Panc1 (cell line): ENCODE measurements around the gene CFHR4. TPM values are rescaled to one million over a fixed set of nuclear protein-coding genes. Genes with fewer than 3 reads are reported as not detected.

Experiments
- ATAC-seq: fragments of 200-7000 bp; cut with Tn5 transposase; 2 replicates; pipeline ENCODE4 v1.9.1; 2020; ENCODE audit warnings: mild to moderate bottlenecking, moderate library complexity
- BruUV-seq: library from RNA; stranded (reverse); fragments of 400-500 nt; replicated peaks from 2 replicates; lab custom pipeline; 2021; lab: Mats Ljungman, UMichigan
- CTCF ChIA-PET: fragments of 300-600 bp; sonication (Branson Sonifier 250); formaldehyde crosslinking; loops from one replicate; lab custom pipeline; 2022; ENCODE audit warnings: antibody characterized with exemption; lab: Charles Lee
- POLR2A ChIA-PET: fragments of 300-600 bp; sonication (Branson Sonifier 250); formaldehyde crosslinking; loops from one replicate; lab custom pipeline; 2022; ENCODE audit warnings: antibody characterized with exemption; lab: Charles Lee
- DNase-seq: peaks from one replicate; pipeline ENCODE4 v3.0.0-alpha.2; 2010; ENCODE audit warnings: low read depth, low spot score
- H3K27ac ChIP-seq: 2 replicates; pipeline ENCODE4 v1.5.1; 2011; ENCODE audit warnings: mild to moderate bottlenecking, low read length, inconsistent platforms
- H3K27me3 ChIP-seq: fragments of 200-500 bp; sonication (Bioruptor generic); 2 replicates; pipeline ENCODE4 v1.6.0; 2014; ENCODE audit warnings: low read length, inconsistent platforms; ENCODE audit not compliant: control insufficient read depth, insufficient read depth
- H3K36me3 ChIP-seq: fragments of 200-500 bp; sonication (Bioruptor generic); 2 replicates; pipeline ENCODE4 v1.5.1; 2014; ENCODE audit warnings: inconsistent platforms, mild to moderate bottlenecking, low read length, moderate library complexity; ENCODE audit not compliant: control insufficient read depth, insufficient read depth
- H3K4me1 ChIP-seq: 2 replicates; pipeline ENCODE4 v1.5.1; 2011; ENCODE audit warnings: inconsistent platforms, mild to moderate bottlenecking, low read length, moderate library complexity; ENCODE audit not compliant: control insufficient read depth, insufficient read depth
- H3K4me3 ChIP-seq, 2 experiments: 2 replicates each; pipeline ENCODE4 v1.5.1; 2011 to 2012; ENCODE audit warnings: low read depth in 2 of 2, low read length in 2 of 2, mild to moderate bottlenecking in 2 of 2, inconsistent platforms in 1 of 2, moderate library complexity in 1 of 2
- H3K9me3 ChIP-seq: fragments of 200-500 bp; sonication (Bioruptor generic); 2 replicates; pipeline ENCODE4 v1.5.1; 2014; ENCODE audit warnings: low read depth, mild to moderate bottlenecking, inconsistent platforms, low read length, moderate library complexity; ENCODE audit not compliant: control insufficient read depth, insufficient read depth
- CTCF ChIP-seq: fragments of 450-650 bp; IDR thresholded peaks from 2 replicates; pipeline ENCODE4 v1.5.1; 2017; ENCODE audit warnings: mild to moderate bottlenecking
- POLR2AphosphoS5 ChIP-seq: IDR thresholded peaks from 2 replicates; pipeline ENCODE4 v1.6.1; 2012; ENCODE audit warnings: mild to moderate bottlenecking, low read depth, low read length, moderate library complexity
- REST ChIP-seq, 2 experiments: IDR thresholded peaks; 2 replicates each; pipeline ENCODE4 v1.6.1; 2011 to 2012; ENCODE audit warnings: low read depth in 2 of 2, control low read depth in 1 of 2, low read length in 1 of 2, mild to moderate bottlenecking in 1 of 2, moderate library complexity in 1 of 2; ENCODE audit not compliant: insufficient read depth in 1 of 2
- SIN3A ChIP-seq: IDR thresholded peaks from 2 replicates; pipeline ENCODE4 v1.6.1; 2012; ENCODE audit warnings: low read depth, mild to moderate bottlenecking, low read length, moderate library complexity, borderline replicate concordance; ENCODE audit not compliant: insufficient read depth
- TCF7L2 ChIP-seq: IDR thresholded peaks from 2 replicates; pipeline ENCODE4 v1.6.1; 2011; ENCODE audit warnings: mild to moderate bottlenecking, low read depth, low read length, inconsistent platforms
- in situ Hi-C: cut with HindIII; loops from 2 replicates; pipeline ENCODE4 v1.10.0; 2016; ENCODE audit warnings: low sequenced_read_pairs, low pct_unique_long_range_greater_than_20kb
- intact Hi-C: fragments of 100-400 bp; cut with micrococcal nuclease; formaldehyde crosslinking; loops from one replicate; pipeline ENCODE4 v1.10.0; 2022; ENCODE audit not compliant: unreplicated experiment
- total RNA-seq: library from RNA; stranded (reverse); gene quantifications from one replicate; pipeline ENCODE4 v1.2.1, GENCODE V29; 2021; ENCODE audit not compliant: unreplicated experiment

CFHR4 gene
- total RNA-seq, 1 experiment from 2014 or later: not detected

- BruUV-seq: no TSS peak
- H3K9me3 ChIP-seq: no peaks in the 10 kb centered on the region
- intact Hi-C loops: no loop called here
- no peak overlapping the region for H3K27ac ChIP-seq
- ATAC-seq: no peak
- no peak for DNase-seq
- in situ Hi-C loops: no loop called here
- H3K4me1 ChIP-seq: no peaks in the 10 kb centered on the region
- H3K36me3 ChIP-seq: no peaks in the 10 kb centered on the region
- no peaks in the 10 kb centered on the region for H3K27me3 ChIP-seq
- POLR2A ChIA-PET: no interaction called here
- TF ChIP-seq TCF7L2 (no peak), CTCF (no peak), REST (IDR thresholded peaks at IDR 0.05; ENCODE audit: insufficient read depth in 1 of 2, low read depth in 2 of 2, low read length in 1 of 2) (no peak), POLR2AphosphoS5 (no peak), SIN3A (no peak)
- CTCF ChIA-PET: no interaction called here
- no peak overlapping the region for H3K4me3 ChIP-seq
These were observed 68.1 kb downstream of the CFHR4 start for GRCh38 chr1:196955926-196956325.

- no peak overlapping the region for H3K4me3 ChIP-seq
- no peaks in the 10 kb centered on the region for H3K4me1 ChIP-seq
- TF ChIP-seq TCF7L2 (no peak), REST (IDR thresholded peaks at IDR 0.05; ENCODE audit: insufficient read depth in 1 of 2, low read depth in 2 of 2, low read length in 1 of 2) (no peak)
- H3K27ac ChIP-seq: no peak overlapping the region
- BruUV-seq: no TSS peak
- no peaks in the 10 kb centered on the region for H3K27me3 ChIP-seq
- DNase-seq (no peak), ATAC-seq (no peak)
- no peaks in the 10 kb centered on the region for H3K9me3 ChIP-seq
- intact Hi-C loops: no loop called here
- in situ Hi-C loops: no loop called here
- ChIA-PET CTCF (no interaction called here), POLR2A (no interaction called here)
- H3K36me3 ChIP-seq: no peaks in the 10 kb centered on the region
These were observed 73.0 kb downstream of the CFHR4 start for GRCh38 chr1:196960854-196961253.

Other genes starting within 250 kb of the CFHR4 start
- 0.36 TPM for gene CFH, start 236.0 kb upstream of the CFHR4 start, total RNA-seq
- not detected for gene CFHR3, start 113.2 kb upstream of the CFHR4 start, total RNA-seq
- gene CFHR1, start 68.3 kb upstream of the CFHR4 start, total RNA-seq: 0.23 TPM
- not detected for gene CFHR2, start 55.7 kb downstream of the CFHR4 start, total RNA-seq
- not detected for gene CFHR5, start 89.5 kb downstream of the CFHR4 start, total RNA-seq
- not detected for gene F13B, start 179.2 kb downstream of the CFHR4 start, total RNA-seq